ENCODE measurements around the gene HYLS1.
"Not testable (repeated sequence)": the region's sequence is repeated elsewhere in the genome, so short reads cannot be mapped to it uniquely, and the experiment has no call there.

The HYLS1 gene, protein sequence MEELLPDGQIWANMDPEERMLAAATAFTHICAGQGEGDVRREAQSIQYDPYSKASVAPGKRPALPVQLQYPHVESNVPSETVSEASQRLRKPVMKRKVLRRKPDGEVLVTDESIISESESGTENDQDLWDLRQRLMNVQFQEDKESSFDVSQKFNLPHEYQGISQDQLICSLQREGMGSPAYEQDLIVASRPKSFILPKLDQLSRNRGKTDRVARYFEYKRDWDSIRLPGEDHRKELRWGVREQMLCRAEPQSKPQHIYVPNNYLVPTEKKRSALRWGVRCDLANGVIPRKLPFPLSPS

DNA sequence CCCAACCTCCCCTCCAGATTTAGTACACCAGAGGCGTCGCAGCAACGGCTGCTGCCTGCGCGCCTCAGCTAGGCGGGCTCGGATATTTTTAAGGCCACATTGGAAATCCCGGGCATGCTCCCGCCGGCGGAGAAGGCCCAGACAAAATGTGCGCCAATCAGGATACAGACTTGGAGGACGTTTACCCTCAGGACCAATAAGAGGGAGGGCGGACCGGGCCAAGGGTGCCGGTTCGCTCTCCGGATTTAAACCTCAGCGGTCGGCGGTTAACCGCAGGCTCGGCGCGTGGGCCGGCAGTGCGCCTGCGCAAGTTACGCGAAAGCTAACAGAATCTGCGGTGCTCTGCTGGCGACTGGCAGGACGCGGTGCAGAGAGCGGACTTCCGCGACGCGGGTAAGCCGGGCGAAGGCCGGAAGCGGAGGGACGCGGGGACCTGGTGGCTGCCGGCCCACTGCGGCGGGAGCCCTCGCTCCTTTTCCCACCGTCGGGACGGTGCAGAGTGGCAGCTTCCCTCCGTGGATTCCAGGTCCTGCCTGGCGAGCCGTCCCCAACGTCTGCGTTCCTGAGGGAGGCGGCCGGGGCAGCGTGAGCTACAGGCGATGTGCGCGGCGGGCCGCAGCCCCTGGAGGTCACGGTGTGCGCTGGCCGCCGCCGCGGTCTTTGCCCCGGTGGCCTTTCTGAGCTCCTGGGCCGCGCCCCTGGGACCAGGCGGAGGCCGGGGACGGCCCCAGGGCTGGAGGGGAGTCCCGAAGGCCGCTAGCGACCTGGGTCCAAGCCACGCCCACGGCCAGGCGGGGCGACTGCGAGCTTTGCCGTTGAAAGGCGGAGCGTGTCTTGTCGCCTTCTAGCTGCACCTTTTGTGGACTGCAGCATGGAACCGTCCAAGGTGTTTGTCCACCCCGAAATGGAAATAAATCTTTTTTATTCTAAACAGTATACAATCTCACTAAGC is at the start of gene HYLS1:
Gene HYLS1 (plus strand): TSS at position 296 of the 952 bp plus-strand sequence. CDS start 11,701 bp downstream, outside the sequence.
- DNase-seq (ENCODE audit: low spot score): peak; percentile 92

DNA sequence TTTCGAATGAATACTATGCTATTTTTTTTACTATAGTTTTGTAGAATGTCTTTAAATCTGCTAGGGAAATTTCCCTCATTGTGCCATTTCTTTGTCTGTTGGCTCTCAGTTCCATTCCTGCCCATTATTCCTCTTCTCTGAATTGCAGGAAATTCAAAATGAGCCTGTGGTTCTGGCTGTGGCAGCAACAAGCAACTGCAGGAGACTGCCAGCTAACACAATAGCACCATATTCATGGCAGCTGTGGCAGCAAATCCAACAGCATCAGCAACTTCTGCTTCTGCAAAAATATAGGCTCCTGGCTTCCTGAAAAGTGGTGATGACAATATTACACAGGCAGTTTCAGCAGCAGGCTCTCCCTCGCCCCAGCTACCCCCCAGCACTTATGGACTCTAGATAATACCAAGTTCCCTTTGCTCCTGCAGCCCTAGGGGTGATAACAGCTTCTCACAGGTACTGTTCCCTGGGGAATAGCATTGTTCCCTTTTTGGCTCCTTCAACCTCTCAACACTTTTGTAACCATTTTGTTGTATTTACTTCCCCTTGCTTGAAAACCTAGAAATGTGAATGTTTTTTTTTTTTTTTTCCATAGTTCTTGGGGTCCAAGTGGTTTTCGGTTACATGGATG is 45.0 kb upstream of the HYLS1 start:
- no peak for DNase-seq (ENCODE audit: low spot score)

DNA sequence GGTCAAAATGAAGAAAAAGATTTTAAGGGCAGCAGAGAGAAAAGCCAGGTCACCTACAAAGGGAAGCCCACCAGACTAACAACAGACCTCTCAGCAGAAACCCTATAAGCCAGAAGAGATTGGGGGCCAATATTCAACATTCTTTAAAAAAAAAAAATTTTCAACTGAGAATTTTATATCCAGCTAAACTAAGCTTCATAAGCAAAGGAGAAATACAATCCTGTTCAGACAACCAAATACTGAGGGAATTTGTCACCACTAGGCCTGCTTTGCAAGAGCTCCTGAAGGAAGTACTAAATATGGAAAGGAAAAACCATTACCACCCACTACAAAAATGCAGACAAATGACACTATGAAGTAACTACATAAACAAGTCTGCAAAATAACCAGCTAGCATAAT is 41.3 kb upstream of the HYLS1 start:
- DNase-seq (ENCODE audit: low spot score): no peak

DNA sequence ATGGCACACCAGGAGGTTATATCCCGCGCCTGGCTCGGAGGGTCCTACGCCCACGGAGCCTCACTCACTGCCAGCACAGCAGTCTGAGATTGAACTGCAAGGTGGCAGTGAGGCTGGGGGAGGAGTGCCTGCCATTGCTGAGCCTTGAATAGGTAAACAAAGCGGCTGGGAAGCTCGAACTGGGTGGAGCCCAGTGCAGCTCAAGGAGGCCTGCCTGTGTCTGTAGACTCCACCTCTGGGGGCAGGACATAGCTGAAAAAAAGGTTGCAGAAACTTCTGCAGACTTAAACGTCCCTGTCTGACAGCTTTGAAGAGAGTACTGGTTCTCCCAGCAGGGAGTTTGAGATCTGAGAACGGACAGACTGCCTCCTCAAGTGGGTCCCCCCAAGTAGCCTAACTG is 29.8 kb upstream of the HYLS1 start:
- not testable (repeated sequence) for DNase-seq (ENCODE audit: low spot score)

DNA sequence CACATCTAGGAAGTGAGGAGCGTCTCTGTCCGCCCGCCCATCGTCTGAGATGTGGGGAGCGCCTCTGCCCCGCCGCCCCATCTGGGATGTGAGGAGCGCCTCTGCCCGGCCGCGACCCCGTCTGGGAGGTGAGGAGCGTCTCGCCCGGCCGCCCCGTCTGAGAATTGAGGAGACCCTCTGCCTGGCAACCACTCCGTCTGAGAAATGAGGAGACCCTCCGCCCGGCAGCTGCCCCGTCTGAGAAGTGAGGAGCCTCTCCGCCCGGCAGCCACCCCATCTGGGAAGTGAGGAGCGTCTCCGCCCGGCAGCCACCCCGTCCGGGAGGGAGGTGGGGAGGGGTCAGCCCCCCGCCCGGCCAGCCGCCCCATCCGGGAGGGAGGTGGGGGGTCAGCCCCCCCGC is 24.7 kb upstream of the HYLS1 start:
- DNase-seq (ENCODE audit: low spot score): not testable (repeated sequence)

DNA sequence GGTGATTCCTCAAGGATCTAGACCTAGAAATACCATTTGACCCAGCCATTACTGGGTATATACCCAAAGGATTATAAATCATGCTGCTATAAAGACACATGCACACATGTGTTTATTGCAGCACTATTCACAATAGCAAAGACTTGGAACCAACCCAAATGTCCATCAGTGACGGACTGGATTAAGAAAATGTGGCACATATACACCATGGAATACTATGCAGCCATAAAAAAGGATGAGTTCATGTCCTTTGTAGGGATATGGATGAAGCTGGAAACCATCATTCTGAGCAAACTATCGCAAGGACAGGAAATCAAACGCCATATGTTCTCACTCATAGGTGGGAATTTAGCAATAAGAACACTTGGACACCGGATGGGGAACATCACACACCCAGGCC is 22.1 kb upstream of the HYLS1 start:
- not testable (repeated sequence) for DNase-seq (ENCODE audit: low spot score)

DNA sequence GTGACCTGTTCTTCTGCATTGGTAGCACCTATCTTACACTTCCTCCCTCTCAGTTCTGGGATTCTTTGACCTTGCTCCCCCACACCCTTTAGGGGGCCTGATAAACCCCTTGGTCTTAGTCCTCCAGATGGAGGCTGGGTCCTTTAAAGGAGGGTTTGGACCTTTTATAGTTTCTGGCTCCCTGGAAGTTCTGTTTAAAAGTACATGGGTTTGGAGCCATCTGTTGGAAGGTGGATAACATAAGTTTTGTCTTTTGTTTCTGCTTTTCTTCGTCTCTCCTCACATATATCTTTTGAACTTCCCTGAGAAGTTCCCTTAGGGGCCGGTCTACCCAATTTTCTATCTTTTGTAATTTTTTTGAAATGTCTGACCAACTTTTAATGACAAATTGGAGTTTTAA is 17.9 kb upstream of the HYLS1 start:
- no peak for DNase-seq (ENCODE audit: low spot score)

DNA sequence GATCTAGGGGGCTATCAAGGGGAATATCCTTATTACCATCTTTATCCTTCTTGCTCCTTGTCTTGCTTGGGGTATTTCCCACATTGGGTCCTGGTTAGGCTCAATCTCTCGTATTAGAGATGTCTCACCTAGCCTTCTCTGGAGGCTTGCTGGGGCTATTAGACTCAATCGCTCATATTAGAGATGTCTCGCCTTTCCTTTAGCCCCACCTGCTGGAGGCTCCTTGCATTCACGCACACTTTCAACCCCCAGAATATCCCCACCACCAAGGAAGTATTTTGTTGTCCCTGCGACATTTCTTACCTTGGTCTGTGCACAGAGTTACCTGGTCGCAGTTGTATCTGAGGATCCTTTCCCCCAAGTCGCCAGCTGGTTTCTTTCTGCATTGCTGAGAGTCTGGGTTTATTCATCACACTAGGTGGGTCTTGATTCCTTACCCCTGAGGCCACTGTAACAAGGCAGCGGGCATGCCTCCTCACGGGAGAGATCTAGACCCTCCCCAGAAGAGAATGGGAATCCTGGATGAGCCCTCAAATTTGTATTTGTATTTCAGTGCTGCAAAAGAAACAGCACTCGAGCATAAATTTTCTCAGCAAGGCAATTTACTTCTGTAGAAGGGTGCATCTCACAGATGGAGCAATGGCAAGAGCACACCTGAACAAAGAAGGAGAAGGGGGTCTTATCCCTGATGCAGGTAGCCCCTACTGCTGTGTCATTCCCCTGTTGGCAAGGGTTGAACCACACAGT is 15.9 kb upstream of the HYLS1 start:
- peak; percentile 65 for DNase-seq (ENCODE audit: low spot score)

DNA sequence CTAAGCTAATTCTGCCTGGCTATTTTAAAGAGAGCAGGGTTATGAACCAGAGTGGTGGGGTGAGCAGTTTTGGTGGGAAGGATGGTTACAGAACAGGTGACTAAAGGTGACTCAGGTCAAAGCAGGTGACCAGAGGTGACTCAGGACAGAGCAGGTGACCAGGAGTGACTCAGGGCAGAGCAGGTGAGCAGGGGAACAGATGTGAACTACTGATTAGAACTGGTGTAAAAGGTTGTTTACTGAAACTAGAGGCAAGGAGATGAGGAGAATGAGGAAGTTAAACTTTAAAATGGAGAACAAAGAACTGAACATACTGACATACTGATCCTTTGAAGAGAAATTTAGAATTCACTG is 15.4 kb upstream of the HYLS1 start:
- DNase-seq (ENCODE audit: low spot score): no peak

DNA sequence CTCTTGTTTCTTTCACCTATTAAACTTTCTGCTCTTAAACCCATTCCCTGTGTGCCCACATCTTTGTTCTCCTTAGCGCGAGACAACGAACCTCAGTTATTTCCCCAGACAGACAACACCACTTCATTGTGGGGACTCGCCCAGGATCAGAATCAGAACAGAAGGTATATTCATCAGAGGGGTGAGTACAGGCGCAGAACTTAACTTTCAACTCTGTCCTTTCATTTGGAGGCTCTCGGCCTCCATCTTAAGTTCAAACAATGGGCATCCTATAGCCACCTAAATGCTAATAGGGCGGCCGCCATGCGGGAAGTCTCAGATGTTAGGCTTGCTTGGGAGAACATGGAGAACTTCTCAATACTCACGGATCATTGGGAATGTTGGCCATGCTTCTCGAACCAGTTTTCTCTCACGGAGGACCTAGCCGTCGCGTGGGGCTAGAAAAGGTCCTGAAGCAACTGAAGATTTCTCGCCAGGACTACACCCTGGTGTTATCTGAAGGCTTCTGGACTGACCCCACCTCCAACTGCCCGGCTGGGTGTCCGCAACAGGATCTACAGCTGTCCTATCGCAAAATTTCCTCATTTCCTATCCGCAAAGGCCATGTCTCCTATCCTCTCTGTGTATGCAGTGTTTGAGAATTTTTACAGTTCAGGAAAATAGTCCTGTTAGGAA is 13.4 kb upstream of the HYLS1 start:
- DNase-seq (ENCODE audit: low spot score): no peak

DNA sequence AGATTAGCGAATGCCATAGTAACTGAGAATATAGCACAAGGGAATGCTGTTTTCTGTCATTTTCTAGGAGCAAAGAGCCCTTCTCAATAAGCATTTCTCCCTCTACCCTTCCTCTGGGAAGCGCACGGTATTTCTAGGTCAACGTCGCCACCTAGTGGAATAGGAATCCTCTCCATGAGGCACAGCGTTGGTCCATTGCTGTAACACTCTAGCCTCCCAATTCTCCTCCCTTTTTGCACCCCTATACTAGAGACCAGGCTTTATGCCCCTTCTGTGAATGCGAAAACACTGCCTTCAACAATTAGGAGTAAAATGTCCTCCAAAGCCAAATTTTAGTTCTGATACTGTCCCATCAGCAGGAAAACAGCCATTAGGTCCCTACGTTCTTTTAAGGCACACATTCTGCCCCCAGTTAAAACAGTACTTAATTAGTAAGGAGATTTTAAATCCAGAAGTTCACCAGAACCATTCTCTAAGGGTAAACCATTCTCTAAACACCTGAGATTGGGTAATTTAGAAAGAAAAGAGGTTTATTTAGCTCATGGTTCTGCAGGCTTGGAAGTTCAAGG is 12.8 kb upstream of the HYLS1 start:
- peak; percentile 70 for DNase-seq (ENCODE audit: low spot score)

DNA sequence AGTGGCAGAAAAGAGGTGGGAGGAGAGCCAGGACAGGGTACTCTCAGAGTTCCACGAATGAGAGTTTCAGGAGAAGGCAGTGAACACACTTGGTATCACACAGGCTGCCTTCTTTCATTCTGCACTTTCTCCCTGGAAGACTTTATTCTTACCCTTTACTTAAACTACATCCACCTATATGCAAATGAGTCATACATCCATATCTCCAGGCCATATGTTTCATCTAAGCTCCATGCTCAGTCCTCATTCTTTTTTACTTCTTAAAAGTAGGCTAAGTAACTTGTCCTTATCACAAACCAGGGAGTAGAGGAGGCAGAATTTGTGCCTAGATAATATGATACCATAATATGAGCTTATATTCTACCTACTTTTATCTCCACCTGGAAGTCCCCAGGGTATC is 6.2 kb upstream of the HYLS1 start:
- no peak for DNase-seq (ENCODE audit: low spot score)

DNA sequence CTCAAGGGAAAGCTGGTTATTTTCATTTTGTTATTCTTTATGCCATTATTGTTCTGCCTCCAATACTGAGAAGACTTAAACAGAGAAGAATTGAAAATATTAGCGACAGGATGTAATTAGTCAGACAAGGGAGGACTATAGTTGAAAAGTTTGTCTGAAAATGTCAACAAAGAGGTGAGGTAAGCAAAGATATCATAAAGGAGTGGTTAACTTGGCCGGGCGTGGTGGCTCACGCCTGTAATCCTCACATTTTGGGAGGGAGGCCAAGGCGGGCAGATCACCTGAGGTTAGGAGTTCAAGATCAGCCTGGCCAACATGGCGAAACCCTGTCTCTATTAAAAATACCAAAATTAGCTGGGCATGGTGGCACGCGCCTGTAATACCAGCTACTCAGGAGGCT is 4.1 kb upstream of the HYLS1 start:
- no peak for DNase-seq (ENCODE audit: low spot score)

DNA sequence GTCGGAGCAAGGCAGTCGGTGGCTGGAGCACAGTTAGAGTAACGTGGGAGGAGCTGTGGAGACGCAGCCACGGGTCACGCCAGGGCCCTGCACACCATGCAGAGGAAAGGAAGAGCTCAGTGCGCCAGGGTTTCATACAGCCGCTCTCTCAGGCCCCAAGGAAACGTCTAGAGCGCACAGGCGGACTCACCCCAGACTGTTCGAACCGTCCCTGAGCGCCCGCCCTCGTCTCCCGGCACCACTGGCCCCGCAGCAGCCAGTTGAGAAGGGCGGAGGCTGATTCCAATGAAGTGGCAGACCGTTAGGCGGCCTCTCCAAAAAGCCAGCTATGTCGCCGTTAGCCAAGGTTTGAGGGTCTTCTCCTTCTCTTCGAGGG is 483 bp upstream of the HYLS1 start:
- DNase-seq (ENCODE audit: low spot score): peak; percentile 56

DNA sequence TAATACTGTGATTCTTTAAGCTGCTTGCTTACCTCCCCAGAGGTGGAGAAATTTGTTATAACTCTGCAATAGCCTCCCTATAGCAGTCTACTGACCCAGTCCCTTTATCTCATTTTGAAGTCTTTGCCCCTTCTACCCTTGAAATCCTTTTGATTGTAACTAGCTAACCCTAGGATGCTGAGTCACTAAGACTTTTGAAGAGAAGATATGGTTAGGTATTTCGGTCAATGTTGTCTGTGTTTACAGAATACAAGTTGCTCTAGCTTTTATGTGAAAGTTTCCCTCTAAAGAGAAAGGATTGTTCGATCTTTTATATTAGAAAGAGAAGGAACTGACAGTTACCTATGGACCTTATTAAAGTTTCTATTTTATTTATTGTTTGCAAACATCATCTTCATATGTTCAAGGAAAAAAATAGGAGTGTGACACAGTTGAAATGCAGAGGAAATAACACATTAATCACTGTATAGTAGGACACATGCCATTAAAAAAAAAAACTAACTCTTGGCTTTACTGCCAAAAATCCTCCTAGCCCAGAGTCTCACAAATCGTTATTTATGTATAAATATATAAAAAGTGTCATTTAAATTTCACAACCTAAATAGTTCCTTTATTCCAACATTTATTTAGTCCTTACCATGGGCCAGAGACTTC is 3.1 kb downstream of the HYLS1 start:
- DNase-seq (ENCODE audit: low spot score): no peak

DNA sequence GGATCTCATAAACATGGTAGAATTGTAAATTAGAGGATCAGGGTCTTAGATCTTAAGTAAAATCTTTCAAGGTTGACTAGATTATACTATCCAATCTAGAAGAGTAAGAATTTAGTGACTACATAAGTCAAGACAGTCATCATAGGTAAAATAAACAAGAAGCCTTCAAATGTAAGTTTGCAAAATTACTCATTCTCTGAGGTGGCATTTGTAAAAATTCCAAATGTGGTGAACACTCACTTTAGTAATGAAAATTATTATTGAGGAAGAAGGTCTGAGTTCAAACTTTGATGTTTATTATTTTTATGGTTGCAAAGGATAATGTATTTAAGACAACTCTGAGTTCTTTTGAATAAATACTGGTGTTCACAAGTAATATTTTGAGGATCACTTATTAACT is 4.6 kb downstream of the HYLS1 start:
- no peak for DNase-seq (ENCODE audit: low spot score)

DNA sequence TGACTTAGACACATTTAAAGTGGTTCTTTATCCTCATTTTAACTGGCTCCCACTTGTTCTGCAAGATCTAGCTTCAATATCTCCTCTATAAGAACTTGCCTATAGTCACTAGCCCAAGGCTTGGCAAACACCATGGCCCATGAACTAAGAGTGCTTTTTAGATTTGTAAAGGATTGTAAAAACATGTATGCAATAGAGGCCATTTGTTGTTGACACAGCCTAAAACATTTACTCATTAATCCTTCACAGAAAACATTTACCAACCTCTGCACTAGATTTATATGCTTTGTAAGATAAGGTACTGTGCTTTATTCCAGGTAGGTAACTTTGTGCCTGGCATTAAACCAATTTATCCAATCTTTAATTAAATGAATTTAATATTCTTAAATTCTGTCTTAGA is 5.5 kb downstream of the HYLS1 start:
- no peak for DNase-seq (ENCODE audit: low spot score)

DNA sequence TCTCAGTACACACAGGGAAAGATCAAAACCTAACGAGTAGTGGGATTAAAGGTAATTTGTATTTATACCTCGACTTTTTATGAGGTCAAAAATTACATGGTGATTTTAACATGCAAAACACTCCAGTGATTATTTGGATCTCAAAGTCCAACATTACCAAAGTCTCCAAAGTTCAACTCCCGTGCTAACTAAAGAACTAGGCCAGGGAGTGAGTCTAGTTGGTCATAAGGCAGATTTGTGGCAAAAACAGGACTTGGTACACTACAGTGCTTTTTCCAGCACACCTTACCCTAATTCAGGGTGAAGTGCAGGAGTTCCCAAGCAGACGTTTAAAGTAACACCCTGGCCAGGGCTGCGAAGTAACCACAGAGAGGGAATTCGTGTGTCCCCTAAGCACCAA is 14.4 kb downstream of the HYLS1 start:
- DNase-seq (ENCODE audit: low spot score): no peak

DNA sequence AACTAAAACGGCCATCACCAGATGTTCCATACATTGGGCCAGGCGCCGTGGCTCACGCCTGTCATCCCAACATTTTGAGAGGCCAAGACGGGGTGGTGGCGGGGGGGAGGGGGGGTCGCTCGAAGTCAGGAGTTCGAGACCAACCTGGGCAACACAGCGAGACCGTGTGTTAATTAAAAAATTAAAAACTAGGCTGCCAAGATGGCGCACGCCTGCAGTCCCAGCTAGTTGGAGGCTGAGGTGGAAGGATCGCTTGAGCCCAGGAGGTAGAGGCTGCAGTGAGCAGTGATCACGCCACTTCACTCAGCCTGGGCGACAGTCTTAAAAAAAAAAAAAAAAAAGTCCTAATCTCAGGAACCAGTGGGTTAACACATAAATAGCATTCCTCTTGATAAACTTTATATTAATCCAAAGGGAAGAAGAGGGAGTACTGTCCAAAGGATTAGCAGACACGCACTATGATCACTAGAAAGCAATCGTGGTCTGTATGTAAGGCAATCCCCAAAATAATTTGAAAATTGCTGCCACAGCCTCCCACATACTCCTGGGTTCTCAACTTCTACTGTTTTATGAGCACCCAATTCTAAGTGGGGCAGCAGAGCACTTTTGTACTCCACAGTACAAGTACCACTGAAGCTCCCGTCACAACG is 14.9 kb downstream of the HYLS1 start:
- DNase-seq (ENCODE audit: low spot score): no peak

All from ecto neural progenitor cell (in vitro differentiated cells).